ENCODE measurements around the gene POPDC2.
"Not testable (repeated sequence)": the region's sequence is repeated elsewhere in the genome, so short reads cannot be mapped to it uniquely, and the experiment has no call there.

POPDC2 gene

GRCh38 chr3:119611664-119612063 is 48.7 kb downstream of the POPDC2 start:
- DNase-seq: no peak

DNA sequence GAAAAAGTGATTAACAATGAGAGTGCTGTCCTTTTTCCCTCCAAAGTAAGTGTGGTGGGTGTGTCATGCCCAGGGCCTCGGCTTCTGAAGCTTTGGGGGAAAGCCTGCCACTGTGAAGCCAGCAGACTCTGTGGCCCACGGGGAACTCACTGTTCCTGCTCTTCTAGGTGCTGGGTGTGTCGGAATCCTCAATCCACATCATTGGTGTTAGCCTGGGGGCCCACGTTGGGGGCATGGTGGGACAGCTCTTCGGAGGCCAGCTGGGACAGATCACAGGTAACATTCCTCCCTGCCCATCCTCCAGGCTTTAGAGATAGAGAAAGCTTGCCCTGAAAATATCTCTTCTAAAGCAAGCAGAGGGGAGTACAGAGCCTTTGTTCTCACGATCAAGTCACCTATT is 51.1 kb downstream of the POPDC2 start:
- DNase-seq: no peak

GRCh38 chr3:119608405-119609000 is 51.9 kb downstream of the POPDC2 start:
- DNase-seq: no peak

- DNase-seq: no peak
Measured at GRCh38 chr3:119604878-119605277, 55.5 kb downstream of the POPDC2 start.

DNA sequence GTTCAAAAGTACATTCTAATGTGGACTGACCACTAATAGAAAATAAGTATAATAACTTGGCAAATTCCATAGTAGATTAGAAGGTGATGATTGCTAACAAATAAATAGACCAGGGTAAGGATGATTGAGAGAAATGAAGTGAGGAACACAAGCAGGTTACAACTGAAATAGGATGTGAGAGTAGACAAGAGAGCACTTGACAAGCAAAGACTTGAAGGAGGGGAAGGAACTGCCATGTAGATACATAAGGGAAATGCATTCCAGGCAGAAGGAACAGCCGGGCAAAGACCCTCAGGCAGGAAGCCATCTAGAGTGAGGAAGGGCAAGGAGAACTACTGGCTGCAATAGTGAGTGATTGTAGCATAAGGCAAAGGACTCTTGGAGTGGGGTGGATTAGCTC is 57.7 kb downstream of the POPDC2 start:
- no peak for DNase-seq

GRCh38 chr3:119601154-119601553 is 59.2 kb downstream of the POPDC2 start:
- no peak for DNase-seq

GRCh38 chr3:119600732-119601131 is 59.7 kb downstream of the POPDC2 start:
- DNase-seq: no peak

DNA sequence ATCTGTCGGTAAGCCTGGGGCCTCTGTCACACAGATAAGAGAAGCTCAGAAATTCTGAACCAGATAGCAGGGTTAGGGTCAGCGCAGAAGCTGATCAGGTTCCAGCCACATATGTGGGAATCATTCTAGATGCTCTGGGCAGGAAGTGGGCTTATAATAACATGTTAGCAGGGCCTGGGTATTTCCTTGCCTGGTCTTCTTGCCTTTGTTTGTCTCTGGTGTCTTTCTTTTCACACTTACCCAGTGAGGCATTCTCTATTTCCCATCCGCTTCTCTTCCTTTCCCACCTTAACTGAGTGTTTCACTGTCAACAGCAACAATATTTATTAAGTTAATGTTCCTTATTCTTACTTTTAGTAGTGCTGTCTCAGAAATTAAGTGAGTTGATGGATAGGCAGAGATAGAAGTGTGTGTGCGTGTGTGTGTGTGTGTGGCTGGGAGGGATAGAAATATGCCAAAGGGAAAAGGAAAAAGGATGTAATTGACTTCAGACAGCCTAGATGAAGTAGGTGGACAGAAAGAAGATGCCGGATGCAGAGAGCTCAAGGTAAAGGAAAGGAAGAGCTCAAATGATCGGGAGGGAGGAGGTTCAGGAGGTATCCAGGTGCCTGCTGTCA is 60.7 kb downstream of the POPDC2 start:
- DNase-seq: no peak

GRCh38 chr3:119598410-119599098 is 61.8 kb downstream of the POPDC2 start:
- no peak for DNase-seq

GRCh38 chr3:119597548-119598288 is 62.7 kb downstream of the POPDC2 start, which contains the start of gene PLA1A:
PLA1A (plus strand) TSS chr3:119597885; CDS start chr3:119597914, 29 bp downstream.
- no peak for DNase-seq

DNA sequence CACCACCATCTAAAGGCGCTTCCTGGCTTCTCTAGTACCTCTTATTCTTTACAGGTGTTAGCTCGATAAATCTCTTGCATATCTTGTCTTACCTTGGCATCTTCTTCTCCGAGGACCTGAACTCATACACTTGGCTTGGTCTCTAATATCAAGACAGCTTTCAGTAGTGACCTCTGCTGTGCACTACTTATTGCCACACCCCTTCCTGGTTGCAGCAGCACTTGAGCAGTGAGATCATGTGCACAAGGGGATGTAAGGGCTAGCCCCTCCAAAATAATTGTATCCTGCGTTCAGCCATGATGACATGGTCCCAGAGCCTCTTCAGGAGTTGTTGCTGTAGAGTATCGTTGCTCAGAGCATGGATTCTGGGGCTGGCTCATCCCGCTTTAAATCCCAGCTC is 64.0 kb downstream of the POPDC2 start:
- DNase-seq: no peak

DNA sequence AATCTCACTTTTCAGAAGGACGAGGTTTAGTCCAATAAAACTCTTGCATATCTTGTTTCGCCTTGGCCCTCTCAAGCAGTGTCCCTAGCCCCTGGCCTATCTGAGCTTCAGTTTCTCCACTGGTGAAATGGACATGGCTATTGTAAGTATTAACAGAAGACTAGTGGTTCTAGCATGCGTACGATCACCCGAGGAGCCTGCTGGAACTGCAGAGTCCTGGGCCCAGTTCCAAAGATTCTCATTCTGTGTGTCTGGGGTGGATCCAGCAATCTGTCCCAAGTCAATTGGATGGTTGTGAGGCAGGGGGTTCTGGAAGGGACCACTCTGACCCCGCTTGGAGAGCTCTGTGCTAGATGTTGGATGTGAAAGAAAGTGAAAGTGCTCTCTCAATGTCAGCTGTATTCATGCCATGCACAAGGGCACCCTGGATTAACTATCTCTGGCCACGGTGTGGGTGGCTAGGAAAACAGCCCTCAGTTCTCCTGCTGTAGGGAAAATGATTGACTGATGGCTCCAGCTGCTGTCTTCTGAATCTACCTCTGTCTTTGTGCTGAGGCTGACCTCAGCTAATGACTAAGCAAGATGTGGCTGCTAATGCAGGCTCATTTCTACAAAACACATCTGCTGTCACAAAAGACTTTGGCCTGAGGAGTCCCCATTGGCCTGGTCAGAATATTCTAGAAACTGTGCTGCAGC is 64.6 kb downstream of the POPDC2 start:
- no peak for DNase-seq

DNA sequence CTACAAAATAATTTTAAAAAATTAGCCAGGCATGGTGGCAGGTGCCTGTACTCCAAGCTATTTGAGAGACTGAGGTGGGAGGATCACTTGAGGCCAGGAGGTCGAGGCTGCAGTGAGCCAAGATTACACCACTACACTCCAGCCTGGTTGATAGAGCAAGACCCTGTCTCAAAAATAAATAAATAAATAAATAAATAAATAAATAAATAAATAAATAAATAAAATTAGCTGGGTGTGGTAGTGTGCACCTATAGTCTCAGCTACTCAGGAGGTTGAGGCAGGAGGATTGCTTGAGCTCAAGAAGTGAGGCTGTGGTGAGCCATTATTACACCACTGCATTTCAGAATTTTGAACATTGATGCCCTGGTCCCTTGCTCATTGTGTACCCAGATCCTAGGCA is 65.5 kb downstream of the POPDC2 start:
- DNase-seq: not testable (repeated sequence)

DNA sequence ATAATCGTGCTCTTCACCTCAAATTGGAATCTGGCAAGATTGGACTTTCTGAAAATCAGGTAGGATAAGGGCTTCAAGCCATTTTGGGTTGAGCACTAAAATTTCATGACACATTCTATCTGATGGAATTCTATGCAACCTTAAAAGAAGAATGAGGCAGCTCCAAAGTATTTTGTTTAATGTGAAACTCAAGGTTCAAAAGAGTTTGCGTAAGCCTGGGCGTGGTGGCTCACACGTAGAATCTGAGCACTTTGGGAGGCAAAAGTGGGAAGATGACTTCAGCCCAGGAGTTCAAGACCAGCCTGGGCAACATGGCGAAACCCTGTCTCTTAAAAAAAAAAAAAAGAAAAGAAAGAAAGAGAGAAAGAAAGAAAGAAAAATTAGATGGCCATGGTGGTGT is 66.3 kb downstream of the POPDC2 start:
- no peak for DNase-seq

DNA sequence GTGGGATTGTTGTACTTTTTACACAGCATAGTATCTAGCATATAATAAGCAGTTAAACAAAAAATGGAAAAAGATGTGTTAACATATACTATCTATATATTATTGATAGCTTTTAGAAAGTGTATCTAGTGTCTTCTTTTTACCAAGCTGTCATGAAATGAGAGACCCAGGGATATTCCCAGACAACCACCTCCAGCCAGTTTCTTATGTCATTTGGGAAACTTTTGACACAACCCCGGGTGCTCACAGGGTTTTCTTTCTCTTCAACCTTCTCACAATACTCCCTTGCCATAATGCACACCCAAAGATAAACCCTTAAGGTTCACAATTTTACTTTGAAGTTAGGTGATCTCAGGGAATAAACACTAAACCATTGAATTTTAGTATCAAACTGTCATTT is 67.5 kb downstream of the POPDC2 start:
- DNase-seq: no peak

Measured in bone marrow (tissue), 2 donors.